ENCODE results near the gene MSRB1.

GRCh38 chr16:1950047-1950446, 7.0 kb upstream of the MSRB1 start:
- TF ChIP-seq CTCF (IDR thresholded peaks at IDR 0.05 in 4 of 5, conservative IDR thresholded peaks at IDR 0.05 in 1 of 5) (no peak), POLR2A (IDR thresholded peaks at IDR 0.05) (no peak)
